CD4-positive, alpha-beta T cell treated with Interleukin-12 subunit alpha and Interleukin-12 subunit beta, for 1 hour (primary cell): ENCODE measurements around the gene GARNL3.
A peak's percentile ranks its signal among the peaks of the same experiment; 100 is the strongest.

Source experiments
- DNase-seq: peaks from one replicate; pipeline ENCODE4 v3.0.0-alpha.2; 2020

Gene GARNL3, protein sequence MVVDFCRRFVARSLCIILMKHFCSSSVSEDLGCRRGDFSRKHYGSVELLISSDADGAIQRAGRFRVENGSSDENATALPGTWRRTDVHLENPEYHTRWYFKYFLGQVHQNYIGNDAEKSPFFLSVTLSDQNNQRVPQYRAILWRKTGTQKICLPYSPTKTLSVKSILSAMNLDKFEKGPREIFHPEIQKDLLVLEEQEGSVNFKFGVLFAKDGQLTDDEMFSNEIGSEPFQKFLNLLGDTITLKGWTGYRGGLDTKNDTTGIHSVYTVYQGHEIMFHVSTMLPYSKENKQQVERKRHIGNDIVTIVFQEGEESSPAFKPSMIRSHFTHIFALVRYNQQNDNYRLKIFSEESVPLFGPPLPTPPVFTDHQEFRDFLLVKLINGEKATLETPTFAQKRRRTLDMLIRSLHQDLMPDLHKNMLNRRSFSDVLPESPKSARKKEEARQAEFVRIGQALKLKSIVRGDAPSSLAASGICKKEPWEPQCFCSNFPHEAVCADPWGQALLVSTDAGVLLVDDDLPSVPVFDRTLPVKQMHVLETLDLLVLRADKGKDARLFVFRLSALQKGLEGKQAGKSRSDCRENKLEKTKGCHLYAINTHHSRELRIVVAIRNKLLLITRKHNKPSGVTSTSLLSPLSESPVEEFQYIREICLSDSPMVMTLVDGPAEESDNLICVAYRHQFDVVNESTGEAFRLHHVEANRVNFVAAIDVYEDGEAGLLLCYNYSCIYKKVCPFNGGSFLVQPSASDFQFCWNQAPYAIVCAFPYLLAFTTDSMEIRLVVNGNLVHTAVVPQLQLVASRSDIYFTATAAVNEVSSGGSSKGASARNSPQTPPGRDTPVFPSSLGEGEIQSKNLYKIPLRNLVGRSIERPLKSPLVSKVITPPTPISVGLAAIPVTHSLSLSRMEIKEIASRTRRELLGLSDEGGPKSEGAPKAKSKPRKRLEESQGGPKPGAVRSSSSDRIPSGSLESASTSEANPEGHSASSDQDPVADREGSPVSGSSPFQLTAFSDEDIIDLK

DNA sequence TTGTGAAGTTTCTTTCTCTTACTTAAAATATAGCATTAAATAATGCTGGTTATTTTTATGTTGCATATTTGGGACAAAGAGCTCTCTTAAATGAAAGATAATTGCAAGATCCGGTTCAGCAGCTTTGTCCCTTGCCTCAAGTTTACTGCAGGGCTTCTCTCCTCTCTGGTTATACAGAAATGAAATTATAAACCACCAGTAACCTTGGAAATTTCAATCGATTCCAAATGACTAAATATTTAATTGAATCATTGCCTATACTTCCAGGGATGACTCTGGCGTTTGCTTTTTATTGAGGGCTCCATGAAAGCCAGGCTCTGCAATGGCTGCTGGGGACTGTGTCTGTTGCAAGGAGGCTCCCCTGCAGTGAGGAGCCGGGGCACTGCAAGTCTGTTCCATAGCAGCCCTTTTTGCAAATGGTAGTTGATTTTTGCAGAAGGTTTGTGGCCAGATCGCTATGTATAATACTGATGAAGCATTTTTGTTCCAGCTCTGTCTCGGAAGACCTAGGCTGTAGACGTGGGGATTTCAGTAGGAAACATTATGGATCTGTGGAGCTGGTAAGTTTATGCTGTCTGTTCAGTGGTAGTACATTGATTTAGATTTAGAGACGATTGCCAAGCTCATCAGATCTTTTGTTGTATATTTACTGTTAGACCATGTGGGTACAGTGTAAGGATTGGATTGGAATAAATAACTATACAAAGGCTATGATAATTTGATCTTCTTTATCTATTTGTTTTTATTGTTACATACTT lies at the start of gene GARNL3:
GARNL3 (plus strand) TSS at position 313 of the 758 bp plus-strand sequence; CDS start at position 417, 104 bp downstream.
- no peak for DNase-seq

DNA sequence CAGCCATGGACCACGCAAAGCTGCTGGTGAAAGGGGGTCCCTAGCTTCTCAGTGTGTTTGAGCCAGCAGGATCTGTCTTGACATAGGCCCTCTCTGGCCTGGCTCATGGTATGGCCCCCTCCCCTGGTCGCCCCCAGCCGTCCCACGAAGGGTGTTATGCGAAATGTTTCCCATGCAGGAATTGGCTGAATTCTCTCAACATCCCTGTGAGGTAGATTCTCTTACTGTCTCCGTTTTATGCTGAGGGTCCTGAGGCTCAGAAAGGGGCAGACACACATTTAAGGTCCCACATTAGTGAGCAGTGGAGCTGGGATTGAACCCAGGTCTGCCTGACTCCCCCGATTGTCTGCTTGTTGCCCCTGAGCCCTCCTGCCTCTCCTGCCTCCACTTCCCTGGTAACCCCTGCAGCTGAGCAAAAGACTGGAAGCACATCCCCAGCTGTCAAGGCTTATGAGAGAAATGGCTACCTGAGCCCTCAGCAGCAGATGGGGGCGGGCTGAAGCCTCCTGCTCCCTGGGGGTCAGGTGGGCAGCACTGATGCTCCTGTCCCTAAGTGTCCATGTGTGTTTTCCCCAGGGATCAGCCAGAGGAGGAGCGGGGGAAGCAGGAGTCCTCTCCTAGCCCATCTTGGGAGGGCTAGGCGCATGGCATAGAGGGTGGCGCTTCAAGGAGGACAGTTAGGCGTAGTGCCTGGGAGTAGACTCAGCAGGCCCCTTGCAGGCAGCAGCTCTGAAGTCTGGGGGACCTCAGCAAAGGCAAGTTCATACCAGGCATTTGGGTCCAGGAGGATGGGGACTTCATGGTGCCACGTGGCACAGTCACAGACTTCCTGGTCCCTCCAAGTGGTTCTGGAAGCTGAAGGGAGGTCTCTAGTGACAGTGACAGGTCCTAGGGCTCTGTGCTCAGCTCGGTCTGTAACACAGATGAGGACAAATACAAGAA lies 49.0 kb upstream of the GARNL3 start:
- DNase-seq: no peak

DNA sequence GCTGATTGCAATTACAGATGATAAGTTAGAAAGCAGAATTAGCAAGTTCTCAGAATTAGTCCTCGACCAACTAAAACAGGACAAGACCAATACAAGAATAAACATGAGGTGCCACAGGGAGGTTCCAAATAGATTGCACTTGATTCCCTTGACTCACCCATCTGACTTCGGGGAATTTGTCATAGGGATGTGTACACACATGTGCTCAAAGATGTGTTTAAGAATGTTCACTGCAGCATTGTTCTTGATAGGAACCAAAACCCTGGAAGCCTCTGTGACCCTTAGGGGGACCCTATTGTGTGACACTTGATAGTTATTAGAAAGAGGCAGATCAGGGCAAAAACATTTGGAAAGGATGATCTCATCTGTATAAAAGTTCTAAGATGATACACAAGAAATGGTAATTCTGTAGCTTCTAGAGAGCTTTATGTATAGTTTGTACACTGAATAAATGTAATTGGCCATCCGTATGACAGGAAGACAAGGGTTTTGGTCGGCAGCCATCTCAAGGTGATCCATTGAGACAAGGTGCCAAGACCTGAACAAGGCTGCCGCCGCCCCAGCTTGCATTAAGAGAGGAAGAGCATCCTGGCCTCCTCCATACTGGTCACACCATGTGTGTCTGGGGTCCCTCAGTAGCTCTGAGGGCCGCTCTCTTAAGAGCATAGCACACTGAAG lies 48.2 kb upstream of the GARNL3 start:
- no peak for DNase-seq

DNA sequence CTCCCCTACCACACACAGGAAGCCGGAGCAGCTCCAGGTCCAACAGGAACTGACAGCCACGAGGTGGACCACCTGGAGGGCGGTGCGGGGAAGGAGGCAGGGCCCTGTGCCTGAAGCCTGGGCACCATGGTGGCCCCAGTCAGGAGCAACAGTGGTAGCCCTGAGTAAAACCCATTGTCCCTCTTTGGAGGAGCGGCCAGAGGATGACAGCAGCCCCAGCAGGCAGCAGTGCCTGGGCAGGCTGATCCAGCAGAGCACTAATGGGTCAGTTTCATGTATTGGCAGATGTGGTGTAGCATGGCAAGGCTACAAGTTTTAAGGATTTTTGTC lies 47.7 kb upstream of the GARNL3 start:
- no peak for DNase-seq

DNA sequence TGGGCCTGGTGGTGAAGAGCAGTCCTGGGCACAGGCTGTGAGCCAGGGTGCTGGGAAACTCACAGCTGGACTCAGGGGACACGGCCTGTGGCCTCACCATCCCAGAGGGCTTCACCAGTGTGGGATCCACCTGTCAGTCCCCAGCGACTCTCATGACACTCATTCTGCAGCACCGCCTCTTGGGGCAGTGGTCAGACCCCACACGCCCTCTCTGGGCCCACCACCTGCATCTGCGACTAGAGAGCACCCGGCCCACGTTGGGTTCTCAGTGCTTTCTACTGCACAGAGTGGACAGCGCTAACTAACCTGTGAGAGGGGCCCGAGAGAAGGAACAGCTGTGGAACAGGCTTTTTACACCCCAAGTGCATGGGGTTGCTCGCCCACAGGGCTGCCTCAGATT lies 45.8 kb upstream of the GARNL3 start:
- no peak for DNase-seq

DNA sequence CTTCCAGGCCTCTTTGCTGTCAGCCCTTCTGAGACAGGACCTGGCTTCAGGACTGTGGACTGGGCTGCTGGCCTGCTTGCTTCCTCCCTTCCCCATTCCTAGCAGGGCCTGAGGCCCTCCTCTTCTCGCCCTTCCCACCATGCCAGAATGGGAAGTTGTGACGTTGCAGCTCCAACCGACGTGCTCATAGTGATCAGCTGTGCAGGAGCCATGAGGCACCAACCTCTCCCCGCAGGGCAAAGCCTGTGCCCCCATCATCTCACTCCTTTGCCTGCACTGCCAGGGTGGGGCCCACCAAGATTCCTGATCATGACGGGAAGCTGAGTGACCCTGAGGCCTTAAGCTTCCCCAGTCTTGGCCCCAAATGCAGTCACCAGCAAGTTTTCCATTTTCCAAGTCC lies 45.1 kb upstream of the GARNL3 start:
- DNase-seq: no peak

DNA sequence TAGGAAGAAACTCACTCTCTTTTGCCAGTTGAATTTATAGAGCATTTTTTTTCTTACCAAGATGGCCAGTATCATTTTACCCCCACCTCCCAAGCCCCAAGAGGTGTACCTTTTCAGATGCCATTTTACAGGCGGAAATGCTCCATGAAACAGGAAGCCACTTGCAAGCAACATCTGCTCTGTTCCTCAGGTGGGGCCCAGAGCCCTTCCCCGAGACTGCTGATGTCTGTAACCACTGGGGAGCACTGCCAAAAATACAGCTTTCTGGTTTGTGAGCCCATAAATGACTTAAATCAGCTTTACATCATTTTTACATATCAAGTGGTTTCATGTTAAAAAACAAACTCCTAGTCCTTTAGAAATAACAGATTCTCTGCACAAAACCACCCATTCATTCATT lies 42.9 kb upstream of the GARNL3 start:
- no peak for DNase-seq

DNA sequence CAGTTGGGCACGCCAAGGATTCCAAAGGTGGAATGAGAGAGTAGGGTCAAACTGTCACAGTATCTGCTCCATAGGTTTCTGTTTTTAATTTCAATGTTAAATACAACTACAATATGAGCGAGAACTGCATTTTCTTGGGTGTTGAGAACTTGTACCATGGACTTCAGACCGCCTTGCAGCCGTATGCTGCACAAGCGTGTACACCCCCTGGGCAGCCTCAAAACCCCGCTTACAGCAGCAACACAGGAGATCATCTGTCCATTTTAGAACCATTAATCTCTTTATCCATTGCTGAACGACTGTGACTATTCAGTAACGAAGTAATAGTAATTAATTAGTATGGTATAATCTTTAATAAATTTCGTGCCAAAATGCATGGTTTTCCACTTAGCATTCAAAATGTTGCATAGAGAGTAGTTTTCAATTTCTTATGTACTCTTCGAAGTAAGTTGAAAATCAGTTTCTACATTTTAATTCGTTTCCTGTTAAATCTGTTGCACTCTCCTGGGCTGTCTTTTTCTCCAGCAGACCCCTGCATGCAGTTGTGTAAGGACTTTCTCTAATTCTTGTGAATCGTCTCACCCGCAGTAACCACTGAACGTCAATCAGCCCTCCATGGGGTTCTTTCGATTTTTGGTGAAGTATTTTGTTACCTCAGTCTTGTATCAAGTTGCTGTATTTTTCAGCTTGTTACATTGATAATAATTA lies 42.0 kb upstream of the GARNL3 start:
- no peak for DNase-seq

DNA sequence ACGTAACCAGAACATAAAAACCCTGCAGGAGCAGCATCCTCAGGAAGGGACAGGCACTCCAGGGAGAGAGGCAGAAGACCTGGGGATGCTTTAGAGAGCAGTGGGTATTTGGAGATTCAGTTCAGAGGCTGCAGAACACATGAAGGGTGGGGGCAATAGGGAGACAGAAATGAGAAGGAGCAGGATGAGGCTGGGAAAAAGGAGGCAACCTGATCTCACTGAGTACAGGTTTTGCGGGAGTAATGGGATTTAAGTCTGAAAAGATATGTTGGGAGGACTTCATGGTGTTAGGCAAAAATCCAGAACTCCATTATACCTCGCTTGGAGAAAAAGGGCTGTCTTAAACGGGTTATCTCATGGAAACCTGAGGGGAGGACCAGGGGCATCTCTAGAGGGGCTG lies 41.3 kb upstream of the GARNL3 start:
- no peak for DNase-seq

DNA sequence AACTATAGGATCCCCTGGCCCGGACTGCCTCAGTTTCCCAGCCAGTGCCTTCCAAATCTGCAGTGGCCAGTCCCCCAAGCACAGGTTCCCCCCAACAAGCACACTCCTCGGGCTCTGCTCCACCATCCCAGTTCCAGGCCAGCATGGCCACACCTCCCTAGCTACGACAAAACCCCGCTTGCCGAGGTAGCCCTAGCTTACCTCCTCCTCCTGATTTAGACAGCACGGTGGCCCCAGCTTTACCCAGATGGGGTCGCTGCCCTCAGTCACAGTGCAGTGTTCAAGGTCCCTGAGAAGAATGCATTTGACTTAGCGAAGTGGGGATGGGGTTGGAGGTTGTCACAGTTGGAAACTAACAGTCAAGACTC lies 40.8 kb upstream of the GARNL3 start:
- DNase-seq: no peak

DNA sequence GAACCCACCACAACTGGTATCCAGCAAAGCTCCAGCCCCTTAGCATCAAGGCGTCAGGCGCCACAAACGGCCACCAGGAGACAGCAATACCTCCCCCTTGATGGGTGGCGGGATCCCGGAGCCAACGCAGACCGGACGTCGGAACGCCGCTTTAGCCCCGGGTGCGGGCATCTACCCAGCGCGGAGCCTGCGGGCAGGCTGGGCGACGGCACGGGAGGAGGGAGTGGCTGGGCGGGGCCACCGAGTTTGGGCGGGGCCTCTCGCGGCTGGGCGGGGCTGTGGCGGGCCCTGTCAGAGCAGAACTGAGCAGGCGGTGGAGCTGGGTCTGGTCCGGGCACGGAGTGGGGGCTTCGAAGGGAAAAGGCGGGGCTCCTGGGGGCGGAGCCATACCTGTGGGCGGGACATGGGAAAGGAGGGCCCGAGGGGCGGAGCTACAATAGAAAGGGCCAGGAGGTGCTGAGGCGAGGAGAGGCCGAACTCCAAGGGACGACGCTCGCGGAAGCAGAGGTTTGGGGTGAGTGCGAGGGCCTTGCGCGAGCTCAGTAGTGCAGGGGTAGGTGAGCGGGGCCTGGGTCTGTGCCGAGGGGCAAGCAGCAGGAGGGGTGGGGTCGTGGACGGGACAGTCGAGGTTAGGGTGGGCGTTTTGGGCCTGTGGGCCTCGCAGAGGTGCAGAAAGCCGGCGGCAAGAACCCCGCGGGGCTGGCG lies 40.2 kb upstream of the GARNL3 start:
- DNase-seq: peak; percentile 91

DNA sequence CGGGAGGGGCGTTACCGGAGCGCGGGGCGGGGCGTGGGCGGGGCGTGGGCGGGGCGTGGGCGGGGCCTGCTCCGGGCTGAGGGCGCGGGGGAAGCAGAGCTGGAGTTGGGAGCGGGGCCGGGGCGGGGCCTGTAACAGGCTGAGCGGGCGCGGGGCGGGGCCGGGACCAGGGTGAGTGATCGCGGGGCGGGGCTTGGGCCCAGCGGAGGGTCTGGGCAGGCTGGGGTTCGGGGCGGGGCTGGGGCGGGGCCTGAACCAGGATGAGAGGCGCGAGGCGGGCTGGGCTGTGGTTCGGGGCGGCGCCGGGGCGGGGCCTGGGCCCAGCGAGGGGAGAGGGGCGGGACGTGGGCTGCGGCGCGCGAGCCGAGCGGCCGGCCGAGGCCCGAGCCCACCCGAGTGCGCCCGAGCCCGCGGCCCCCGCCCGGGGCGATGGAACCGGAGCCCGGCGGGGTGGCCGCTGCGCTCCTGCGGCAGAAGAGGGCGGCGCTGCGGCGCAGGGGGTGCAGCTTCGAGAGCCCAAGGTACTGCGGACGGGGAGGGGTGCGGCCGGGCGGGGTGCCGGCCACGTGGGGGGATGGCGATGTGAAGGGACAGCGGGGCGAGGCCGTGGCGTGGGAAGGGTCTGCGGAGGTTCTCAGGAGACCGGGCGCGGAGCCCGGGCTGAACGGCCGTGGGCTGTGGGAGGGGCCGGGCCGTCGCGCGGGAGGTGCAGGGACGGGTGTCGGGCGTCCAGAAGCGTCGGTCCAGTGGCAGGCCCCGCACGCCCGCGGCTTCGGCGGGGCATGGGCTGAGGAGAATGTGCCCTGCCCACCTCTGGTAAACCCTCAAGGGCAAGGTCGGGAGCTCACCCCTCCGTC lies 39.5 kb upstream of the GARNL3 start:
- DNase-seq: peak; percentile 94

DNA sequence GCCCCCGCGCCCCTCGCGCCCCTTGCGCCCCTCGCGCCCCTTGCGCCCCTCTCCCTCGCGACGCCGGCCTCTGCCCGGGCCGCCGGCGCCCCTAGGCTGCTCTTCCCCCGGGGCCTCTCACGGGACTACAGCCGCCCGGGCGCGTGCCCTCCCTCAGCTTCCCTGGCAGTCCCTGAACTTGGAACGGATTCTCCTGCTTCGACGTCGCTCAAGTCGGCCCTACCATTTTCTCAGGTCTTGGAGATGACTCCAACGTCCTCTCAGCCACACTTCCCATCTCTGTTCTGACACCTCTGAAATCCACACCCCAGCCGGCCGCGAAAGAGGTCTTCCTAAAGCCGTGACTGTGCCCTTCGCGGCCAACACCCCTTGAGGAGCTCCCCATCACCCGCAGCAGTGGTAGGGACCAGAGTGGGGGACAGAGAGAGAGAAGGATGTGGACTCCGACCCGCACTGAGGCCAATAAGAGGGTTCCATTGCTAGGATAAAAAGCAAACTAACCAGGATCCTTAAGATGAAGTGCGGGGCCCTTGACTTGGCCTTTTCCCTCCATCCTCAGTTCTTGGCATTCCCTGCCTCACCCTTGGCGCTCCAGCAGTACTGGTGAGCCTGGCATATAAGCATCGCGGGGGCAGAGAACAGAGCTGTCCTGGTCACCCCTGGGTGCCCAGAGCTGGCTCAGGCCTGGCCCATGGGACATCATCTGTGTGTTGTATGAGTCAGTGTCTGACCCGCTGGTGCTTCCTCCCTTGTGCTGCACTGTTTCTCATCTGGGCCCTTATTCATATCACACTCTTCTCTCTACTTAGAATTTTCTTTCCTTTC lies 38.6 kb upstream of the GARNL3 start:
- DNase-seq: no peak

DNA sequence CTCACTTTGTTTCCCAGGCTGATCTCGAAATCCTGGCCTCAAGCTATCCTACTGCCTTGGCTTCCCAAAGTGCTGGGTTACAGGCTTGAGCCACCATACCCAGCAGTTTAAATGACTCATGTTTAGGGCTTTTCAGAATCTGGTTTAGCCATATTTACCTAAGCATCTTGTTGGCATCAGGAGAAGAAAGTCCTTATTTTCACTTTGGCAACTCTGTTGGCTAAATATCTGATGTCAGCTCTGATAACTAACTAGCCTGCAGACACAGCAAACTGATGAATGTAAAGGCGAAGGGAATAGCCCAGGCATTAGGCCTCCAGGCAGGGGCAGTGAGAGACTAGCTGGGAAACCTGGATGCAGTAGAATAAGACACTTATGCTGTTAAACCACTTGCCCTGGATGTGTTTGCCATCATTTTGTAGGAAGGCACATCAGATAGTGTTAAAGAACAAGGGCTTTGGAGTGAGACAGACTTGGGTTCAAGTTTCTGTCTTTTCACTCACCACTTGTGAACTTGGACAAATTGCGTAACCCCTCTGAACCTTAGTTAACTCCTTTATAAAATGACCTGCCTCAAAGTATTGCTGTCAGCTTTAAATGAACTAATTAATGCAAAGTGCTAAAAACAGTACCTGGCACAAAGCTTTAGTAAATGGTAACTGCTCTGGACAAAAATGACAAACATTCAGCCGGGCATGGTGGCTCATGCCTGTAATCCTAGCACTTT lies 34.7 kb upstream of the GARNL3 start:
- no peak for DNase-seq

DNA sequence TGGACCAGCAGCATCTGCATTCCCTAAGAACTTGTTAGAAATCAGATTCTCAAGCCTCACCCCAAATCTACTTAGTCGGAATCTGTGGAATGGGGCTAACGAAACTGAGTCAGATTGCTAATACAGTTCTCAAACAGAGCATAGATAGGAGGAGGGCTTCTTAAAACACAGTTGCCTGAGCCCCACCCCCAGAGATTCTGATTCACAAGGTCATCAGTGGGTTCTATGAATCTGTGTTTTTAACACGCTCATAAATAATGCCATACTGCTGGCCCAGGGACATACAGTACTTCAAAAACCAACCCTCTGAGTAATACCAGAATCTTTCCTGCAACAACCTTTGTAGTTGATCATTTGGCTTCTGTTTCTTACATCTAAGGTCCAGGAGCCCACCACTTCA lies 32.9 kb upstream of the GARNL3 start:
- DNase-seq: no peak

DNA sequence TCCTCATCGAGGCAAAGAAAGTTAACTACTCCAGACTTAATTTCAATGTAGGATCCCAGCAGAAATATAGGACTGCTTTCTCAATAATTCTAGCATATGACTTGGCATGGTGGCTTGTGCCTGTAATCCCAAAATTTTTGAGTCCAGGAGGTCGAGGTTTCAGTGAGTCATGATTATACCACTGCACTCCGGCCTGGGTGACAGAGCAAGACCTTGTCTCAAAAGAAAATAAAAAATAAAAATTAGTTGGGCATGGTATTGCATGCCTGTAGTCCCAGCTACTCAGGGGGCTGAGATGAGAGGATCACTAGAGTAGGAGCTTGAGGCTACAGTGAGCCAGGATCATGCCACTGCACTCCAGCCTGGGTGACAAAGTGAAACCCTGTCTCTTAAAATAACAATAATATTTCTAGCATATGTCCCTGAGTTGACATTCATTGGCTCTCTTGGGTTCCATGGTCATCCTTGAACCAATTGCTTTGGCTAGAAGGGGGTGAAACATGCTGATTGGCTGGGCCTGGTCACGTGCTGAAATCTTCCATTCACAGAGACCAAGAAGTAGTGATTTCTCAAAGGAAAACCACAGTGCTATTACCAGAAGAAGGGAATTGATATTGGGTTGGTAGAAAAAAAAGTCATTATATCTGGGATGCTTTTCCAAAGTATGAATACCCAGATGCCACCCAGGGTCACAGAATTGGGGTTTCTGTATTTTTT lies 31.6 kb upstream of the GARNL3 start:
- DNase-seq: no peak

DNA sequence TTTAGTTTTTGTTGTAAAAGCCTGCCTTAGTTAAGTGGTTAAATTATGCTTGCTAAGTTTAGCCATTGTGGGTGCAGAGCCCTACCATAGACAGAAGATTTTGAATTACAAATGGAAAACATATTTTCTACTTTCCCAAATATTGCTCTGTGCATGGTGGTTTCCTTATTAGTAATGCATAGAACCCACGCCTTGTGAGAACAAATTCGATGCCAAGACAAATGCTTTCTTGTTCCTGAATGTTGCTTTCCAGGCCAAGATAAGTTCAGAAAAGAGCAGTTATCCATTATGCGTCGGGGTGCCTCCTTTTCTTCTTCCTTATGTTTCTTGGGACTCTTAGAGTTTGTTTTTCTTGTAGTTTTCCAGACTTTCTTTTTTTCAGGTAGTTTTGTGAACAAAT lies 31.0 kb upstream of the GARNL3 start:
- DNase-seq: no peak
